Nephron progenitor cell (in vitro differentiated cells): ENCODE results near the gene CD22.

Source experiments
- DNase-seq: peaks from one replicate; pipeline ENCODE4 v3.0.0; 2021
- H3K27ac Mint-ChIP-seq: 2 replicates; pipeline ENCODE4 v1.8.0; 2021; ENCODE audit warnings: mild to moderate bottlenecking, moderate library complexity, mixed read lengths
- H3K27me3 Mint-ChIP-seq: 2 replicates; pipeline ENCODE4 v1.8.0; 2021; ENCODE audit warnings: mild to moderate bottlenecking, low read depth, mixed read lengths; ENCODE audit not compliant: poor library complexity
- H3K36me3 Mint-ChIP-seq: 2 replicates; pipeline ENCODE4 v1.8.0; 2021; ENCODE audit warnings: low read depth, mixed read lengths
- H3K4me1 Mint-ChIP-seq: 2 replicates; pipeline ENCODE4 v1.8.0; 2021; ENCODE audit warnings: mixed read lengths
- H3K4me3 Mint-ChIP-seq: 2 replicates; pipeline ENCODE4 v1.8.0; 2021; ENCODE audit warnings: mild to moderate bottlenecking, moderate library complexity, mixed read lengths
- H3K9me3 Mint-ChIP-seq: 2 replicates; pipeline ENCODE4 v1.8.0; 2021; ENCODE audit warnings: mild to moderate bottlenecking, moderate library complexity, mixed read lengths
- CTCF ChIP-seq: fragments of 200-600 bp; sonication (generic); IDR thresholded peaks from 2 replicates; pipeline ENCODE4 v1.5.0; 2021; ENCODE audit warnings: antibody characterized with exemption

The CD22 gene

GRCh38 chr19:35330475-35330874, 1.5 kb downstream of the CD22 start:
- Mint-ChIP-seq H3K36me3 (no peaks in the 10 kb centered on the region), H3K27ac (no peak overlapping the region), H3K9me3 (no peaks in the 10 kb centered on the region), H3K27me3 (peaks cover 23% of the 10 kb centered on the region), H3K4me1 (peaks cover 33% of the 10 kb centered on the region), H3K4me3 (no peak overlapping the region)
- TF ChIP-seq CTCF, result no peak
- no peak for DNase-seq

GRCh38 chr19:35331551-35332214, 2.7 kb downstream of the CD22 start:
- no peak overlapping the region for H3K27ac Mint-ChIP-seq
- DNase-seq, result no peak
- no peaks in the 10 kb centered on the region for H3K9me3 Mint-ChIP-seq
- H3K27me3 Mint-ChIP-seq, result peaks cover 24% of the 10 kb centered on the region
- H3K36me3 Mint-ChIP-seq, result no peaks in the 10 kb centered on the region
- TF ChIP-seq CTCF, result no peak
- H3K4me3 Mint-ChIP-seq, result no peak overlapping the region
- peaks cover 43% of the 10 kb centered on the region for H3K4me1 Mint-ChIP-seq

- no peak for TF ChIP-seq CTCF
- DNase-seq, result no peak
- H3K4me3 Mint-ChIP-seq, result no peak overlapping the region
- H3K27ac Mint-ChIP-seq, result no peak overlapping the region
- H3K4me1 Mint-ChIP-seq, result peaks cover 54% of the 10 kb centered on the region
- H3K9me3 Mint-ChIP-seq, result no peaks in the 10 kb centered on the region
- H3K36me3 Mint-ChIP-seq, result no peaks in the 10 kb centered on the region
- H3K27me3 Mint-ChIP-seq, result peaks cover 23% of the 10 kb centered on the region
These were observed 3.8 kb downstream of the CD22 start for GRCh38 chr19:35332817-35333216.

GRCh38 chr19:35334144-35334753, 5.3 kb downstream of the CD22 start:
- no peak for TF ChIP-seq CTCF
- DNase-seq, result no peak
- H3K27me3 Mint-ChIP-seq, result peaks cover 19% of the 10 kb centered on the region
- H3K36me3 Mint-ChIP-seq, result no peaks in the 10 kb centered on the region
- no peaks in the 10 kb centered on the region for H3K9me3 Mint-ChIP-seq
- peaks cover 55% of the 10 kb centered on the region for H3K4me1 Mint-ChIP-seq
- H3K4me3 Mint-ChIP-seq, result no peak overlapping the region
- no peak overlapping the region for H3K27ac Mint-ChIP-seq

GRCh38 chr19:35336166-35336955, 7.4 kb downstream of the CD22 start:
- Mint-ChIP-seq H3K27me3 (peaks cover 27% of the 10 kb centered on the region), H3K9me3 (no peaks in the 10 kb centered on the region), H3K36me3 (no peaks in the 10 kb centered on the region), H3K27ac (peak overlapping the region; percentile 43), H3K4me1 (peaks cover 46% of the 10 kb centered on the region), H3K4me3 (no peak overlapping the region)
- DNase-seq, result no peak
- no peak for TF ChIP-seq CTCF
